K562 (cell line): ENCODE results near the gene ZNF106. TPM values are rescaled to one million over a fixed set of nuclear protein-coding genes. Genes with fewer than 3 reads are reported as not detected.

Experiments
- L3MBTL2 ChIP-seq: fragments of 450-650 bp; IDR thresholded peaks from 2 replicates; pipeline ENCODE4 v1.6.1; 2016; ENCODE audit warnings: mild to moderate bottlenecking, moderate library complexity
- SMARCE1 ChIP-seq: fragments of 450-650 bp; IDR thresholded peaks from 2 replicates; pipeline ENCODE4 v1.7.1; 2016; ENCODE audit warnings: mild to moderate bottlenecking
- ZBED1 ChIP-seq: IDR thresholded peaks from 2 replicates; pipeline ENCODE4 v1.6.1; 2014
- ZNF280B ChIP-seq: fragments of 250-450 bp; sonication (Bioruptor Pico); IDR thresholded peaks from 2 replicates; pipeline ENCODE4 v1.5.1; 2021; ENCODE audit warnings: mild to moderate bottlenecking
- ZNF589 ChIP-seq: fragments of 200-800 bp; sonication (Bioruptor generic); IDR thresholded peaks from 2 replicates; pipeline ENCODE4 v1.6.1; 2016; ENCODE audit warnings: low read depth, missing genetic modification characterization, missing compliant biosample characterization
- ZNF639 ChIP-seq, 2 experiments: fragments of 200-800 bp in 1 of 2; sonication (Bioruptor generic) in 1 of 2; sonication (generic) in 1 of 2; formaldehyde crosslinking in 1 of 2; IDR thresholded peaks in 1 of 2; conservative IDR thresholded peaks in 1 of 2; 2 replicates each; pipeline versions ENCODE4 v1.5.0 to v1.6.1; 2016 to 2020; ENCODE audit warnings: missing compliant biosample characterization in 1 of 2, missing genetic modification characterization in 1 of 2, missing genetic modification reagents in 1 of 2
- polyA plus RNA-seq, 8 experiments: library from polyadenylated mRNA; depleted of rRNA in 4 of 8; stranded (reverse) in 5 of 8; unstranded in 3 of 8; fragments of >200 nt; fragmentation: Nextera tagmentation in 2 of 8; fragmentation: Illumina TruSeq in 1 of 8; extraction: Ambion mirVana in 2 of 8; extraction: Trizol in 1 of 8; gene quantifications; 2 replicates each; pipeline versions ENCODE4 v1.2.1 to v1.2.3, GENCODE V29; 2011 to 2014; ENCODE audit warnings: inconsistent platforms in 1 of 8, missing spikeins in 1 of 8
- total RNA-seq, 7 experiments: library from RNA; depleted of rRNA in 6 of 7; stranded (reverse); fragments of >200 nt in 6 of 7; fragmentation: Illumina TruSeq in 2 of 7; extraction: Trizol in 2 of 7; gene quantifications; 2 replicates each; pipeline versions ENCODE4 v1.2.1 to v1.2.3, GENCODE V29; 2011 to 2021; ENCODE audit warnings: low replicate concordance in 1 of 7
- TF ChIP-seq, protein P1 (sequence below): fragments of 250-450 bp; sonication (Bioruptor Pico); IDR thresholded peaks from 2 replicates; pipeline ENCODE4 v1.5.0; 2020; ENCODE audit warnings: mild to moderate bottlenecking, borderline replicate concordance
- TF ChIP-seq, protein P2 (sequence below): IDR thresholded peaks from 2 replicates; pipeline ENCODE4 v1.6.1; 2011; ENCODE audit warnings: borderline replicate concordance, low read depth, mild to moderate bottlenecking, moderate library complexity, low read length; ENCODE audit not compliant: insufficient read depth, poor library complexity, severe bottlenecking
- TF ChIP-seq, protein P3 (sequence below): fragments of 200-800 bp; sonication (Bioruptor generic); IDR thresholded peaks from 2 replicates; pipeline ENCODE4 v1.6.1; 2016; ENCODE audit warnings: missing genetic modification characterization, missing compliant biosample characterization

Gene ZNF106
- total and polyA plus RNA-seq, 9 of the 15 experiments (the other 6 are each of a cell fraction or from before 2014, with no cell fraction given), result 14.4 to 55.3 (median 33.7) TPM

DNA sequence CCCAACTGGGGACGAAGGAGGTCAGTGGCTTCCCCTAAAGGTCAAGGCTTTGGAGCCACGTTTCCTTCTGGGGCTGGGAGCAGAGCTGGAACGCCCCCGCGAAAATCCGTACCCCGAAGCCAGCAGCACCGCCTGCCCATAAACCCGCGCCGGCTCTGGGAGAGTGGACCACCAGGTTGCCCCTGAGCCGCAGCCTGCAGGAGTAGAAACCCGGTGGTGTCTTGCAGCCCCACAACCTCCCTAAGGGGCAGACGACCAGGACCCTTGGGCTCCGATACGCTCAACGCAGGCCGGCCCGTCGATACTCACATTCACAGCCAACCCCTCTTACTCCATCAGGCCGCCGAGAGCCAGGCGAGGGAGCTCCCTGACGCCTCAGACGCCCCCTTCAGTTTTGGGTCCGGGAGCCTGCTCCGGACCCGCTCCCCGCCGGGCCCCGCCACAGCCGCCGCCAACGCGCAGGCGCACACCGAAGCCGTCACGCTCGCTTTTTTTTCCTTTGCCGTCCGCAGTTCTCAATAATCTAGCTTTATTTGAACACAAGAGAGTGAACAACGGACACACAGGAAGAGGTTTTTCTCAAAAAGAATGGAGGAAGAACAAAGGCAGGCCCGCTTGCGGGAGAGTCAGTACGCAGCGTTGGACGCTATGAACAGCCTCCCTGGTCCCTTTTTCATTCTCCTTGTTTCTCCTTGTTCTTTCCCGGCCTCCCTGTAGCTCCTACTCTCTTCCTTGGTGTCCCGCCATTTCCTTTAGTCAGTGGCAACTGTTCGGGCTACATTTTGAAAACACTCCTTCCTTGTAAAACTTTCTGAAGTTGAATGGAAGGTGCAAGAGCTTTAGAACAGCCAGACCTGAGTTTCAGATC, at the start of gene ZNF106 (continued):
- peak; percentile 73 for TF ChIP-seq ZNF589 (CRISPR knock-in tag)
- TF ChIP-seq, protein P1, sequence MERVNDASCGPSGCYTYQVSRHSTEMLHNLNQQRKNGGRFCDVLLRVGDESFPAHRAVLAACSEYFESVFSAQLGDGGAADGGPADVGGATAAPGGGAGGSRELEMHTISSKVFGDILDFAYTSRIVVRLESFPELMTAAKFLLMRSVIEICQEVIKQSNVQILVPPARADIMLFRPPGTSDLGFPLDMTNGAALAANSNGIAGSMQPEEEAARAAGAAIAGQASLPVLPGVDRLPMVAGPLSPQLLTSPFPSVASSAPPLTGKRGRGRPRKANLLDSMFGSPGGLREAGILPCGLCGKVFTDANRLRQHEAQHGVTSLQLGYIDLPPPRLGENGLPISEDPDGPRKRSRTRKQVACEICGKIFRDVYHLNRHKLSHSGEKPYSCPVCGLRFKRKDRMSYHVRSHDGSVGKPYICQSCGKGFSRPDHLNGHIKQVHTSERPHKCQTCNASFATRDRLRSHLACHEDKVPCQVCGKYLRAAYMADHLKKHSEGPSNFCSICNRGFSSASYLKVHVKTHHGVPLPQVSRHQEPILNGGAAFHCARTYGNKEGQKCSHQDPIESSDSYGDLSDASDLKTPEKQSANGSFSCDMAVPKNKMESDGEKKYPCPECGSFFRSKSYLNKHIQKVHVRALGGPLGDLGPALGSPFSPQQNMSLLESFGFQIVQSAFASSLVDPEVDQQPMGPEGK (CRISPR knock-in tag), result 0 out of 2 replicates have a peak, but pooled peaks have one; percentile 52
- TF ChIP-seq, protein P2, sequence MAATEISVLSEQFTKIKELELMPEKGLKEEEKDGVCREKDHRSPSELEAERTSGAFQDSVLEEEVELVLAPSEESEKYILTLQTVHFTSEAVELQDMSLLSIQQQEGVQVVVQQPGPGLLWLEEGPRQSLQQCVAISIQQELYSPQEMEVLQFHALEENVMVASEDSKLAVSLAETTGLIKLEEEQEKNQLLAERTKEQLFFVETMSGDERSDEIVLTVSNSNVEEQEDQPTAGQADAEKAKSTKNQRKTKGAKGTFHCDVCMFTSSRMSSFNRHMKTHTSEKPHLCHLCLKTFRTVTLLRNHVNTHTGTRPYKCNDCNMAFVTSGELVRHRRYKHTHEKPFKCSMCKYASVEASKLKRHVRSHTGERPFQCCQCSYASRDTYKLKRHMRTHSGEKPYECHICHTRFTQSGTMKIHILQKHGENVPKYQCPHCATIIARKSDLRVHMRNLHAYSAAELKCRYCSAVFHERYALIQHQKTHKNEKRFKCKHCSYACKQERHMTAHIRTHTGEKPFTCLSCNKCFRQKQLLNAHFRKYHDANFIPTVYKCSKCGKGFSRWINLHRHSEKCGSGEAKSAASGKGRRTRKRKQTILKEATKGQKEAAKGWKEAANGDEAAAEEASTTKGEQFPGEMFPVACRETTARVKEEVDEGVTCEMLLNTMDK, result peak; percentile 95
- peak in 1 of 2 experiments; percentile 78; a peak in 2 of 4 replicates for TF ChIP-seq ZNF639 (CRISPR knock-in tag; conservative IDR thresholded peaks at IDR 0.05 in 1 of 2, IDR thresholded peaks at IDR 0.05 in 1 of 2)
- TF ChIP-seq, protein P3, sequence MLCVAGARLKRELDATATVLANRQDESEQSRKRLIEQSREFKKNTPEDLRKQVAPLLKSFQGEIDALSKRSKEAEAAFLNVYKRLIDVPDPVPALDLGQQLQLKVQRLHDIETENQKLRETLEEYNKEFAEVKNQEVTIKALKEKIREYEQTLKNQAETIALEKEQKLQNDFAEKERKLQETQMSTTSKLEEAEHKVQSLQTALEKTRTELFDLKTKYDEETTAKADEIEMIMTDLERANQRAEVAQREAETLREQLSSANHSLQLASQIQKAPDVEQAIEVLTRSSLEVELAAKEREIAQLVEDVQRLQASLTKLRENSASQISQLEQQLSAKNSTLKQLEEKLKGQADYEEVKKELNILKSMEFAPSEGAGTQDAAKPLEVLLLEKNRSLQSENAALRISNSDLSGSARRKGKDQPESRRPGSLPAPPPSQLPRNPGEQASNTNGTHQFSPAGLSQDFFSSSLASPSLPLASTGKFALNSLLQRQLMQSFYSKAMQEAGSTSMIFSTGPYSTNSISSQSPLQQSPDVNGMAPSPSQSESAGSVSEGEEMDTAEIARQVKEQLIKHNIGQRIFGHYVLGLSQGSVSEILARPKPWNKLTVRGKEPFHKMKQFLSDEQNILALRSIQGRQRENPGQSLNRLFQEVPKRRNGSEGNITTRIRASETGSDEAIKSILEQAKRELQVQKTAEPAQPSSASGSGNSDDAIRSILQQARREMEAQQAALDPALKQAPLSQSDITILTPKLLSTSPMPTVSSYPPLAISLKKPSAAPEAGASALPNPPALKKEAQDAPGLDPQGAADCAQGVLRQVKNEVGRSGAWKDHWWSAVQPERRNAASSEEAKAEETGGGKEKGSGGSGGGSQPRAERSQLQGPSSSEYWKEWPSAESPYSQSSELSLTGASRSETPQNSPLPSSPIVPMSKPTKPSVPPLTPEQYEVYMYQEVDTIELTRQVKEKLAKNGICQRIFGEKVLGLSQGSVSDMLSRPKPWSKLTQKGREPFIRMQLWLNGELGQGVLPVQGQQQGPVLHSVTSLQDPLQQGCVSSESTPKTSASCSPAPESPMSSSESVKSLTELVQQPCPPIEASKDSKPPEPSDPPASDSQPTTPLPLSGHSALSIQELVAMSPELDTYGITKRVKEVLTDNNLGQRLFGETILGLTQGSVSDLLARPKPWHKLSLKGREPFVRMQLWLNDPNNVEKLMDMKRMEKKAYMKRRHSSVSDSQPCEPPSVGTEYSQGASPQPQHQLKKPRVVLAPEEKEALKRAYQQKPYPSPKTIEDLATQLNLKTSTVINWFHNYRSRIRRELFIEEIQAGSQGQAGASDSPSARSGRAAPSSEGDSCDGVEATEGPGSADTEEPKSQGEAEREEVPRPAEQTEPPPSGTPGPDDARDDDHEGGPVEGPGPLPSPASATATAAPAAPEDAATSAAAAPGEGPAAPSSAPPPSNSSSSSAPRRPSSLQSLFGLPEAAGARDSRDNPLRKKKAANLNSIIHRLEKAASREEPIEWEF, result no peak
- TF ChIP-seq ZBED1, result no peak
- TF ChIP-seq L3MBTL2, result peak; percentile 68
- TF ChIP-seq ZNF280B (CRISPR knock-in tag), result no peak
- TF ChIP-seq SMARCE1, result peak; percentile 31; the same call in 1 of the 2 replicates
